Activated effector memory CD4-positive, alpha-beta T cell treated with anti-CD3 and anti-CD28 coated beads, Interleukin-2, amount 50 U/mL, for 16 hours (primary cell): ENCODE data around the gene UBE2S.
"Not testable (repeated sequence)": the region's sequence is repeated elsewhere in the genome, so short reads cannot be mapped to it uniquely, and the experiment has no call there.

Source experiments
- DNase-seq: peaks from one replicate; pipeline ENCODE4 v3.0.0-alpha.2; 2020

The UBE2S gene

GRCh38 chr19:55402509-55402908 is 5.1 kb downstream of the UBE2S start:
- no peak for DNase-seq

GRCh38 chr19:55401390-55401789 is 6.2 kb downstream of the UBE2S start:
- not testable (repeated sequence) for DNase-seq

GRCh38 chr19:55400281-55401087 is 7.1 kb downstream of the UBE2S start:
- DNase-seq: no peak

GRCh38 chr19:55398200-55398925 is 9.2 kb downstream of the UBE2S start:
- DNase-seq: no peak

GRCh38 chr19:55392820-55393761 is 14.5 kb downstream of the UBE2S start:
- no peak for DNase-seq

GRCh38 chr19:55391702-55392615 is 15.6 kb downstream of the UBE2S start:
- no peak for DNase-seq

- DNase-seq: no peak
These were observed 16.4 kb downstream of the UBE2S start for GRCh38 chr19:55391191-55391670.

- no peak for DNase-seq
These were observed 17.1 kb downstream of the UBE2S start for GRCh38 chr19:55390461-55390880.

- no peak for DNase-seq
These were observed 17.9 kb downstream of the UBE2S start for GRCh38 chr19:55389386-55390317.

- DNase-seq: no peak
These were observed 19.7 kb downstream of the UBE2S start for GRCh38 chr19:55387736-55388497.

- DNase-seq: peak; percentile 82
These were observed 21.1 kb downstream of the UBE2S start for GRCh38 chr19:55386493-55386971.

- DNase-seq: peak; percentile 99
These were observed 21.7 kb downstream of the UBE2S start, which contains the start of gene RPL28 for GRCh38 chr19:55385724-55386492. TSS of gene RPL28 (plus strand) at chr19:55385932. CDS start at chr19:55386358, 426 bp downstream.

- peak; percentile 97 for DNase-seq
These were observed 22.5 kb downstream of the UBE2S start for GRCh38 chr19:55384920-55385723.

GRCh38 chr19:55384131-55384919 is 23.3 kb downstream of the UBE2S start, which contains the start of gene TMEM238:
TSS of gene TMEM238 (minus strand) at chr19:55384292. CDS start at chr19:55384259, 33 bp downstream.
- DNase-seq: peak; percentile 79

- peak; percentile 80 for DNase-seq
These were observed 24.1 kb downstream of the UBE2S start for GRCh38 chr19:55383279-55384130.
